Activated CD8-positive, alpha-beta memory T cell treated with anti-CD3 and anti-CD28 coated beads, Interleukin-2, amount 50 U/mL, for 1 hour (primary cell): ENCODE measurements around the gene PRKG1.

ENCODE experiments used
- DNase-seq: peaks from one replicate; pipeline ENCODE4 v3.0.0-alpha.2; 2020; ENCODE audit errors: extremely low read depth

Gene PRKG1

DNA sequence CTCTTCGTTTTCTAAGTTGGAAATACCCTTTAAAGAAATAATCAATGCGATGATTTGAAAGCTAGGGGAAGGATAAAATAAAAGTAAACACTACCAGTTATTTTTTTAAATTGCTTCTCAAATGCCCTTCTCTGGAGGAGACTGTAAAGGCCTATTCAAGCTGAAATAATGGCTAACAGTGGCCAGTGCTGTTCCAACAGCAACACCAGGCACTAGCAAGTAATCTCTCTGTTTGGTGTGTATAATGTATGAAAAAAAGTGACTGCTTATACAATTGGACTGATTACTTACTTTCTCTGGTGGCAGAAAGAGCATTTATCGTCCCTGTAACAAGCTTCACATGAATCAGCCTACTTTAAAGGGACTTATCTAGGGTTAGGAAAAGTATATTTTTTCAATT lies 522.4 kb downstream of the PRKG1 start:
- DNase-seq = no peak

DNA sequence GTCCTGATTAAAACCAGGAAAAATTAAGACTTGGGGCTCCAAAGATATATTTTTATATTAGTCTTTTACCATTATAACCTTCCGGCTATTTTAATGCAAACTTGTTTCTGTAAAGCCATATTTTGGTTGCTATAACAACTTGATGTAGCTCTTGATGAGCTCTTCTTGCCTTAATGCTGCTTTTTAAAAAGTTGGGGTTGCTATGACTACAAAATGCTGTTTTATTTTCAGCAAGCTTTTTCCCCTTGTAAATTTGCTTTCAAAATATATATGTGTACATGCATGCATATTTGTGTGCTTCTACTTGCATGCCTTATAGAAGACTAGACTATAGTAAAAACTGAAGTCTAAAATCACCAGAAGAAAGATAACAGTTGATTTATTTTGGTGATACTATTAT lies 525.4 kb downstream of the PRKG1 start:
- DNase-seq = no peak

DNA sequence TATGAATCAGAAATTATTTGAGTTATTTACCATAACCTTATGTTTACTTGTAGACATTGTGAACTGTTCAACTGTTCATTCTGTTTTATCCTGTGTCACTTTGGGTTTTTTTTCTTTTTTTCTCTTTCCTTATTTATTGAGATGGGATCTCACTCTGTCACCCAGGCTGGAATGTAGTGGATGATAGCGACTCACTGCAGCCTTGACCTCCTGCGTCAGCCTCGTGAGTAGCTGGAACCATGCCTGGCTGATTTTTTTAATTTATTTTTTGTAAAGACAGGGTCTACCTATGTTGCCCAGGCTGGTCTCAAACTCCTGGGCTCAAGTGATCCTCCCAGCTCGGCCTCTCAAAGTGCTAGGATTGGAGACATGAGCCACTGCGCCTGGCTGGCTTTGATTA lies 528.0 kb downstream of the PRKG1 start:
- DNase-seq = no peak

DNA sequence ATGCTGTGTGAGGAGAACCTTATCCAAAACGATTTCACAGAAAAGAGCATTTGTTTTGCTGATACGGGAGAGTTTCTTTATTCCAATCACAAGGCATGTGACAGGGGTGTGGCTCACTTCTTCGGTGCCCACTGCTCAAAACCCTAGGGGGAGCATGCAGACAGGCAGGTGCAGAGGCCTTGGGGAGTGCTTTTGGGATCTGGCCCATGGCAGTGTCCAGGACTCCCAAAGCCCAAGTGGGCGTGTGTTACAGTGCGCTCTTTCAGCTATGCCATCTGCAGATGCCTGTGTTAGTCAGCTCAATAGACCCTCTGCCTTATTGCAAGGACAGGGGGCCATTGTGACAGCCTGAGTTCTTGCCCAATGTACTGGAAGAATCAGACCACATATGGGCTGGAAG lies 530.3 kb downstream of the PRKG1 start:
- no peak for DNase-seq

DNA sequence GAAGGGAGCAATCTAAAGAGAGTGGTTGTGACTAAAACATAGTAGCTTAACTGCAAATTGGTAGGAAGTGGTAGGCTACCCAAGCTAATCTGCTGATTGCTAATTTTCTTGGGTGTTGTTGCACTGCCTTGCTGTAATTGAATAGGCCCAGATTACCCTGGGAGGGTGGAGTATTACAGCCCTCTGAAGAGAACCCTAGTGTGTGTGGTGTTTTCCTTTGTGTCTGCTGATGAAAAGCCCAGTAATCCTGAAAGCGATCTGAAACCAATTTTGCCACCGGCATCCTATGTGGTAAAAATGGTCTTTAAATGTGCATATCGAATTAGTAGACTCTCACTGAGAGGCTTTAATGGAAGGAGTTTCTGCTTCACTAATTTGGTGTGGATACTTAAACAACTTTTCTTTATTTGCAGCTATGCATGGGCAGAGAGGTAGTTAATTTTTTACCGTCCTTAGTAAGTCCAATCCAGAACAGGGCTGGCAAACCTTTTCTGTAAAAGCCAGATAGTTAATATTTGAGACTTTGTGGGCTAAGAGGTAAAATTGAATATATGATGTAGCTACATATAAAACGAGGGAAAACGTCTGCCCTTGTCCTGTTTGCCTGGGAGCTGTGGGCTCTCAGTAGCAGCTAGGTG lies 532.7 kb downstream of the PRKG1 start:
- no peak for DNase-seq

DNA sequence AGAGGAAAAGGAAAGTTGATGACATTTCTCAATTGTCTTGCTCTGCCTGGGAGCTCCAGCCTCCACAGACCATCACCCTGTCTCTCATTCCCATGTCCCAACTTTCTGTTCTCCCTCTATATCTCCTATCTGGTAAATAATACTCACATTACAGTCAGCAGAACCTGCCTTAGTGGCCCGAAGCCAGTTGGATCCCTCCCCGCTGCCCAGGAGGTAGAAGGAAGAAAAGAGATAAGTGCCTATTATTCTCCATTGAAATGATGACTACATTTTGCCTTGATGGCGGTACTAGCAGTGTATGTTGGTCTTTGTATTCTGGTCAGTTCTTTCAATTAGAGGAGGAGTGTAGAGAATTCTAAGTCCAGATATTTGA lies 533.2 kb downstream of the PRKG1 start:
- DNase-seq = no peak

DNA sequence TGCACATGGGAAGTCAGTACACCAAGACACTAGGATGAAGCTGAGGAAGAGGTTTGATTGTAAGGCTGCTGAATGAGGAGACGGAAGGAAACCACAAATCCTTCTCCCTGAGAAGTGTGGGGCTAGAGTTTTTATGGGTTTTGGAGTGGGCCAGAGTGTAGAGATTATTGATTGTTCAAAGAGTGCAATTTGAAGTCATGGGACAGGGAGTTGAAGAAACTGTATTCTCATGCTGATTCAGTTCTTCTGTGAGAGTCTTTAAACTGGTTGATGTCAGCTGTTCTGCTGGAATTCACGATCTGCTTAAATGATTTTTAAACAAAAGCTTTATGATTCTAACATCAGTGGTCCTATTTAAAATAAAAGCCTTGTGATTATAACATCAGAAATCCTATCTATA lies 533.9 kb downstream of the PRKG1 start:
- DNase-seq = no peak

DNA sequence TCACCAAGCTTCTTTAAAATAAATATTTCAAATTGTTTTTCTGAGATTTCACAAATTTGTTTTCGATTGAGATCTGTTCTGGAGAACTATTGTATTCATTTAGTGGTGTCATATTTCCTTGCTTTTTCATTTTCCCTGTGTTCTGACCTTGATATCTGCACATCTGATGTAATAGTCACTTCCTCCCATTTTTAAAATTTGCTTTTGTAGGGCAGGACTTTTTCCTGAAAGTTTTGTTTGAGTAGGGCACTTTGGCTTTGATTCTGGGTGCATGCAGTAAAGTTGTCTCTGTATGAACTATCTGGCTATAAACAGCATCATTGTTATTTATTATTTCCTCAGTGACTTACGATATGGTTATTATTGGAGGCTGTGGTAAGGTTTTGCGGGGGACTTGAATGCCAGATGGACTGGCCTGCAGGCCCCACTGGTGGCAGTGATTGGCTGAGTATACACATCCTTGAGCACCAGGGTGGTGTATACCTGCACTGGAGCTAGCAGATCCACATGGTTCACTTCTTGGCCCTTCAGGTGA lies 541.5 kb downstream of the PRKG1 start:
- DNase-seq = no peak

DNA sequence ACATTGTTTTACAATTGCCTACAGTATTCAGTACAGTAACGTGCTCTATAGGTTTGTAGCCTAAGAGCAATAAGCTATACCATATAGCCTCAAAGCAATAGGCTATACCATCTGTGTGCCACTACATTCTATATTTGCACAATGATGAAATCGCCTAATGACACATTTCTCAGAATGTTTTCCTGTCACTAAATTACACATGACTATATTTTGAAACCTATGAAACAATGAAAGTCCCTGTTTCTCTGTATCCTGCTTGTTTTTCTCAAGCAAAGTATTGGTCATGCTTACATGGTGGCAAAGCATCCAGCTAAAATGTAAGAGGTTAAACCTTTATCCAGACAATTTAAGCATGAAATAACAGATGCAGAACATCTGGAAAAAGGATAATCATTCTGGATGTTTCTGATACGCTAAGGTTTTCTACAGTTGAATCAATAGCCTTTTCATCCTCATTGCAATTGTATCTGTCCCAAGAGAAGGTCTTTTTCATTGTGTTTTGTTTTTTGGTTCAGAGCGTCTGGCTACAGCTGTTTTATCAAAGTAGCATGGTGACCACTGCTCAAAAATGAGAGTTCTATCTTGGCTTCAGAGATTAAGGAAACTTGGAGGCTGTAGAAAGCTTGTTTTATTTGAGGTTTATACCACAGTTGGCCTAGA lies 543.4 kb downstream of the PRKG1 start:
- DNase-seq = no peak

DNA sequence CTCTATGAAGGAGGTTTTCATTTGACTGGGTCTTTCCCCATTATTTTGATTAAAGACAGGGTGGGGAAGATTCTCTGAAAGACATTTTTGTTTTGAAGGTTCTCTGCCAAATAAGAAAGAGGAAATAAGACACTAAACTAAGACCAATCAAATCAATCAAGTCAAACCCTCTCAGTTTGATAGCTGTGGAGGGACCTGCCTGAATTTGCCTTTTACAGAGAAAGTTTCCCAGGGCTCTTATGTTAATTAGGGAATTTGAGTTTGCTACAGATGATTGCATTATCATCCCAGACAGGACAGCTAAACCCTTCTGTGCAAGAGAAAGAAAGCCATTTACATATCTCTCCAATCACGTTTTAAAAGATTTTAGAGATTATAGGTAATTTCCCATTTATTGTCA lies 545.1 kb downstream of the PRKG1 start:
- no peak for DNase-seq

DNA sequence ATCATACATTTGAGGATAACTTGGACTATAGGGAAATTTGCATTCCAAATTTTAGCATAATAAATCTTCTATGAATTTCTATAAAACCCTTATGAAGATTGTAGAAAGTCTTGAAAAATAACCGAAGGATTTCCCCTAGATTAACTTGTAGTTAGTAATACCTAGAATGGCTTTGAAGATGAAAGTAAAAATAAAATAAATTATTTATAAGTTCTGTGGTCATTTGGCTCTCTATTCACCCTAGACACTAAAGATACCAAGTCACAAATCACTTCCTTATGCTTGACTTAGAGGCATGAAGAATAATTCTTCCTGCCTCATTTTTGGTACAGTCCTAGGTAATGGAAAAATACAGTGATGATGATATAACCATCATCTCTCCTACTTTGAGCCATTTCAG lies 545.8 kb downstream of the PRKG1 start:
- DNase-seq = no peak

DNA sequence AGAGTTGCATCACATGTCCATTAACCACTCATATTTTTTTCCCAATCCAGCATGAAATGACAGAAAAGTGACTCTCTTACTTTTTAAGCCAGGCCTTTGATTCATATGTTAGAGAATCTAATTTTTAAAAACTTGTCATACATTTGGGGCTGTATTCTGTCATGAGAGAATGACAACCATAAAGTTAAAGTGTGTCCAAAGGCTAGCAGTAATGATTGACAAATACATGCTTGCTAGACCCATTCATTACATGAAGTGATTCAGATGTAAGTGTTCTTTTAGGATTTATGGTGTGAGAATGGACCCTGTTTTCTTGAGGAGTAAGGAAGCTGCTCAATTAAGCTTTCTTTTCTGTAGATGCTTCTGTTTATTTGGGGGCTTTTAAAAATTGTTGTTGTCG lies 549.7 kb downstream of the PRKG1 start:
- DNase-seq = no peak

DNA sequence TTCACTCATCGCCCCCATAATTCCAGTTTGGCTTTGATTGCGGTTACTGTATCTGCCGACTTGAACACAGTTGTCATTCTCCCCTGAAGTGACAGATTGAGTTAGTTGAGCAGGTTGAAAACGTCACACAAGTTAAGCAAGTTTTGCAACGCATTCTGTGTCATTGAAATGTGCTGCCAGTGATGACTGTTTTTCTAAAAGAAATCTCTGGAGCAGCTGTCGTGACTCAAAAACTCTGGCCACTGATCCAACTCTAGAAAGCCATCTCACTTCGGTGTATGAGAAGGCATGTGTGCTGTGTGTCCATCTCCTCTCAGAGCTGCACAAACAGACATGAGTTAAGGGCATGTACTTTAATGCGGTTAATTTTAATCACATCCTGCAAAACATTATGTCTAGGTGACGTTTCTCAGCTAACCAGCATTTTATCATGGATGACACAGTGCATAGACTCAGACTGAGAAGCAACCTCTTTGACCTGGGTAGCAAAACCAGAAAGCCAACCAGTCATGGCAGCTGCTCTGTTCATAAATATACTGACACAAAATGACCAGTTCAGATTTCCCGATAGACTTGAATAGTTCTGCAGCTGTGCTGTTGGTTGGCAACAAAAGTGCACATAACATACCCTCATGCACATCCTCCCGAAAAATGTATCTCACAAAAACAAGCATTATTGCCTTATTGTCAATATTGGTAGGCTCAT lies 555.8 kb downstream of the PRKG1 start:
- DNase-seq = no peak

DNA sequence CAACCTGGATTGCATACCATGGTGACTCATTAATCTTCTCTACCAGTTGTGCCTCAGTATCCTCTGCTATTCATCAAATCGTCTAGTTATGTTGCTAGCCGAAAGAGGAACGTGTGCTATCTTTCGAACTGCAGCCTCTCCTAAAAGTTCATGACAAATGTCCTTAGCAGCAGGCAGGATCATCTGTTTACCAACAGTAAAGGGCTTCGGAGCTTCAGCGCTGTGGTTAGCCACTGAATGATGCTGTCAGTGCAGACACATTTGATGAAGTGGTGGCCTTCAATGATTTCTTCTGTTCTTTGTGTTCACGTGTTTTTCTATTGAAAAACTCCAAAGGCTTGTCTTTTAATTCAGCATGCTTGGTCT lies 556.3 kb downstream of the PRKG1 start:
- no peak for DNase-seq

DNA sequence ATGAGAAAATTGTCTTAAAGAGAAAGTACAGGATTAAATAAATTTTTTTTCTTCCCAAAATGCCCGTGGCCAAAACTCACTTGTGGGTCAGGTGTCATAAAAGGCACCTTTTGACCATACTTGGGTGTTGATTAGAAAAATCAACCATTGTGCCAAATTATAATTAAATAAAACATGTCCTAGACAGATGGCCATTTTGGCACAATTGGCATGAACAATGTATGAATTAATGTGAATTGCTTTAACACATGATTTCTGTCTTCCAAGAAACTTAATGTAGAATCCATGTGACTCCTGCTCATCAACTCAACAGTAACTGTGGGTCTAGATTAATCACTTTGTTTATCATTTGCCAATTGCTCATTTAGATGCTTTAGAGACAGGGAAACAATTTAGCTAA lies 561.1 kb downstream of the PRKG1 start:
- DNase-seq = no peak

DNA sequence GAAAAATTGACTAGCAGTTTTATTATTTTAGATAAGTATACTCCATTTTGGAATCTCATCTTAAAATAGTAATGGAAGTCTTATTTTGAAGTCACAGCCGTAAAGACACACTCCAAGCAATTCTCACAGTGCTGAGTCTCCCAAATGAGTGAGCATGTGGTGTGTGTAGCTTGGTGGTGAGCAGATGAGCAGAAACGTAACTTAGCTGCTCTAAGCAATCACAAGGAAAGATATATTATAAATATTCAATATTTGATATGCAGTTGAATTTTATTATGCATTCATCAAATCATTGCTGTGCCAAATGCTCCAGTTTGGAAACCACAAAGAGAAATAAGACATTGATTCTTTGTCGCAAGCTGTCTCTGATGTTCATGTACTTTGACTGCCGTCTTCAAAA lies 563.9 kb downstream of the PRKG1 start:
- DNase-seq = no peak

DNA sequence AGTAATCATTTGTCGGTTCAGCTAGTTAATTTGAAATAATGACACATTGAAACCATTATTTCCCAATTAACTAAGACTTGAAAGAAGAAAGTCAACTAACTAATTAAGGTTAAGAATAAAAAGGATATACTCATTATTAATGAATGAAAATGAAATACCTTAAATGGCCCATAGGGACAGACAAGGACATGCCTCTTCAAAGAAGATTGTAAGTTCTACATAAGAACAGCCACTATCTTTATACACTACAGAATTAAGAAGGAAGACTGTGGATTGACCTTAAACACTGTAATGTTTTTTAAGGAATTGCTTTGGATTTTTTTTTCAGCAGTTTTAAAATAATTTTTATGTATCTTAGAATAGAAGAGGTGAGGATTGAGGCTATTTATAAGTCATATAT lies 564.5 kb downstream of the PRKG1 start:
- no peak for DNase-seq

DNA sequence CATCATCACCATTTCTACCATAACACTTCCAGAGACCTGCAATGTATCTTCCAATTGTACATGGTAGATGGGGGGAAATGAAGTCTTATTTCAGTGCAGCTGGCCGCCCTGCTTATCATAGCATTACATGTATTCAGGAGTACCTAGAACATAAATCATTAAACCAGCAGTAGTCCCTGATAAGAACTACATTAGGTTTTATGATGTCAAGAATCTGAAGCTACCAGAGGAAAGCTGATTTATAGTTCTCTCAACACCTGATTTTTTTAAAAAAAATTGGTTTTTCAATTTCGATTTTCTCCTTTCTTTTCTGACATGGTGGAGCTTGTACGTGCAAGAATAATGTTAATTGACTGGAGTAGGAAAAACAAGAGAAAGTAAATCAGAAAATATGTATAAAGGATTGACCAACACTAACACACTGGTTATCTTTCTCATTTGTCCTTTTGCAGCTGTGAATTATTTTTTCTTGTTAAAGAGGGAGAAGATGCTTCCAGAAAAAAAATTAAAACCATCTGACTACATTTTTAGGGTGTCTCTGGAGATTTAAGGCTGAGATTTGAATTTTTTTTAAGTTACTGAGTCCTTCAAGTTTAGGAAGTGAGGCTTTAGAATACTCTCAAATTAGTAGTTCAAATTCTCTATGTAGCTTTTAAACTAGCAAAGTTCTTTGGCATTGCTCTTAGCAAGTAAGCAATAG lies 566.0 kb downstream of the PRKG1 start:
- no peak for DNase-seq

DNA sequence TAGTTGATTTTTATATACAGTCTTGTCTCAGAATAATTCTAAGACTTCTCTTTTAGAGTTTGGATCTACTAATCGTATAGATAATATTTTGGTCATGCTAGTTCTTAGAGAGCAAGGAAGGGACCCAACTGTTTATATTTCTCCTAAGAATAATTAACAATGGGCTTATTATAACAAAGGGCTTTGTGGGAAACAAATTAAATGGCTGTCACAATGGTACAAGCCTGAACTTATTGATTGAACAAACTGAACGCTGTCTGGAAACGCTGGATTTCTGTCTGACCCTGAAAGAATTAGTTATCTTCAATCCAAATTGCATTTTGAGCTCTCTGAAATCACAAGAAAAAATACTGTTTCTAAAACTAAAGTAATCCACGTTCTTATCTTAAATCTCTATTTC lies 568.3 kb downstream of the PRKG1 start:
- DNase-seq = no peak

DNA sequence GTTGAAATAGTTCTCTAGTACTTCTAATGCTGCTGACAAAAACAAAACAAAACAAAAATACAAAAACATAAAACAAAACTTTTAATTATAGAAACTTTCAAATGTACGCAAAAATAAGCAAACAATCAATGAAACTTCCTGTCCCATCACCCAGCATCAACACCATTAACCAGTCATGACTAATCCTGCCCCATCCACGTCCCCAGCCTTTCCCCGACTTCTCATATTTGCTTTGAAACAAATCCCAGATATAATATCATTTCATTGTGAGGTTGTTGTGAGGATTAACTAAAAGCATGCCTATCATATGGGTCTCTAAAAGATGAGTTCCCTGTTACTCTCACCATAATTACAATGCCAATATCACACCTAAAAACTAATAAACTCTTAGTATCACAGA lies 569.4 kb downstream of the PRKG1 start:
- DNase-seq = no peak

DNA sequence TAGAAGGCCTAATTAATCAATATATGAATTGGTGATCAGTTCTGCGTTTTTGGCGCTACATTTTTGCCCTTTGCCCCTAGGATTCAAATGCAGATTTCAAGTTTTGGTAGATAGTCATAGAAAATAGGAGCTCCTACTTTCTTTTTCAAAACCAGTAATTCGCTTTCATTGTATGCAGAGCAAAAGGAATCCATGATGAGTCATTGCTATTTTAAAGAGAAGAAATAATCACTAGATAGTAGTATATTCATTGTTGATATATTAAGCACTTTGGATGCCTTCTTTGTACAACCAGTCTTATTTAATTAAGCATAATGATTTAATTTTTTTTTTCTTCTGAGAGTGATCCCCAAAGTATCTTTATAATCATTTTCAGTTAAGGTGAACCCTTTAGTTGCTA lies 574.8 kb downstream of the PRKG1 start:
- no peak for DNase-seq

DNA sequence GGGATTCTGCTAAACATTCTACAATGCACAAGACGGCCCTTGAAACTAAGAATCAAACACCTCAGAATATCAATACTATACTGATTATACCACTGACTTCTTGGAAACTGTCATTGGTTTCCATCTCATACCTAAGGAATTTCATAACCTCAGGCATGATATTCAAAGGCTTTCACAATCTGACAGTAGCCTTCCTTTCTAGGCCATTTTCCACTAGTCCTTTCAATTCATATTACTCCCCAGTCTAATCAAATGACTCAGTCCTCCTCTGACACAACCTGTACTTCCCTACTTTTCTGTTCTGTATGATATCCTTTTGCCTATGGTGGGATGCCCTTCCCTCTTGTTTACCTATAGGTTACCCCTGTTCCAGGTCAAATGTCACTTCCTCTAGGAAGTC lies 576.8 kb downstream of the PRKG1 start:
- DNase-seq = no peak

DNA sequence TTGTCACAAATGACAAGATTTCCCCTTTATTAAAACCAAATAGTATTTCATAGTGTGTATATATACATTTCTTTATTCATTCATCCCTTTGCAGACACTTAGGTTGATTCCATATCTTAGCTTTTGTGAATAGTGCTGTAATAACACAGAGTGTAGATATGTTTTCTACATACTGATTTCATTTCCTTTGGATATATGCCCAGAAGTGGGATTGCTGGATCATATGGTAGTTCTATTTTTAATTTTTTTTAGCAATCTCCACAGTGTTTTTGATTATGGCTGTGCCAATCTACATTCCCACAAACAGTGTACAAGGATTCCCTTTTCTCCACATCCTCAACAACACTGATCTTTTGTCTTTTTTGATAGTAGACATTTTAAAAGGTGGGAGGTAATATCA lies 578.7 kb downstream of the PRKG1 start:
- DNase-seq = no peak
